Measurements from ENCODE around the gene PSTPIP1. TPM values are rescaled to one million over a fixed set of nuclear protein-coding genes. Genes with fewer than 3 reads are reported as not detected.

The PSTPIP1 gene
- total and polyA plus RNA-seq, 2 of the 13 experiments (the other 11 are each of a cell fraction or from before 2014, with no cell fraction given) = 4.4 to 8.7 TPM

DNA sequence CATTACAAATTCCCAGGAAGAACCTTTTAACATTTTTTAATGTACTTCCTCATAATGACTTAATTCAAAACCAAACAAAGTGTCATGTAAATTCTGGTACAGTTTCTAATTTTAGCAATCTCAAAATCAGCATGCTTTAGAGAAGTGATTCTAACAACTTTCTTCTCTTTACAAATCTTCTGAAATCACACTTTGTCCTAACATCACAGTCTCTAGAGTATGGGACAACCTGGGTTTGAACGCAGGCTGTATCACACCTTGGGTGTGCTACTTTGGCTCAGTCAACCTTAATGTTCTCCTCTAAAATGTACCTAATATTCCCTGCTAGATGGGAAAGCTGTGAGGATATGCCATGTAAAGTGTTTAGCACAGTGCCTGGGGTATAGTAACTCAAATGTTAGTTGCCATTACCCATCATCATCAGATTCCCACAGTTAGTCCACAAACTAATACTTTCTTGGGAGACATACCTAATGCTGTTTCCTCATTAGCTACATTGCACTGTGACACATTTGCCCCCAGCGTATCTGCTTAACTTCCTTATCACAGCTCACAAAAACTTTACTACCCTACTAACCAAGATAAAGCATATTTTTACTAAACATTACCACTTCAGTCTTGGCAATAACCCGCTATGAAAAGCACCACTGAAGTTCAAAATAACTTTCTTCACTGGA is 72.9 kb downstream of the PSTPIP1 start:
- Histone ChIP-seq H3K4me2 (ENCODE audit: low read depth, low read length) (0 out of 2 replicates have a peak overlapping the region, but pooled peaks have one; percentile 16), H3K79me2 (ENCODE audit: insufficient read depth, low read length) (peaks cover 49% of the 10 kb centered on the region), H3K4me3 (replicated peaks in 1 of 3; ENCODE audit: insufficient read depth in 1 of 3, low read depth in 2 of 3, low read length in 3 of 3) (no peak overlapping the region), H3K9me3 (ENCODE audit: low read length) (no peaks in the 10 kb centered on the region), H2AFZ (ENCODE audit: low read length) (no peak overlapping the region), H3K4me1 (ENCODE audit: insufficient read depth, low read length) (peaks cover 63% of the 10 kb centered on the region), H4K20me1 (ENCODE audit: insufficient read depth, low read length) (peaks cover 11% of the 10 kb centered on the region), H3K27ac (ENCODE audit: extremely low read length, insufficient read depth, low read length) (no peak overlapping the region), H3K36me3 (replicated peaks in 1 of 2; ENCODE audit: control insufficient read depth in 1 of 2, insufficient read depth in 2 of 2, low read length in 2 of 2) (no peaks in the 10 kb centered on the region; a peak in 1 of 5 replicates), H3K27me3 (ENCODE audit: control insufficient read depth in 1 of 2, insufficient read depth in 2 of 2, low read length in 2 of 2) (0 out of 5 replicates have a peak, but pooled peaks cover 0 to 6% of the 10 kb centered on the region in 2 experiments), H3K9ac (ENCODE audit: insufficient read depth, low read depth, low read length) (no peak overlapping the region)
- TF ChIP-seq RBFOX2 (IDR thresholded peaks at IDR 0.05; ENCODE audit: low read depth, low read length) = 0 out of 2 replicates have a peak, but pooled peaks have one; percentile 12
- TF ChIP-seq, protein P1, sequence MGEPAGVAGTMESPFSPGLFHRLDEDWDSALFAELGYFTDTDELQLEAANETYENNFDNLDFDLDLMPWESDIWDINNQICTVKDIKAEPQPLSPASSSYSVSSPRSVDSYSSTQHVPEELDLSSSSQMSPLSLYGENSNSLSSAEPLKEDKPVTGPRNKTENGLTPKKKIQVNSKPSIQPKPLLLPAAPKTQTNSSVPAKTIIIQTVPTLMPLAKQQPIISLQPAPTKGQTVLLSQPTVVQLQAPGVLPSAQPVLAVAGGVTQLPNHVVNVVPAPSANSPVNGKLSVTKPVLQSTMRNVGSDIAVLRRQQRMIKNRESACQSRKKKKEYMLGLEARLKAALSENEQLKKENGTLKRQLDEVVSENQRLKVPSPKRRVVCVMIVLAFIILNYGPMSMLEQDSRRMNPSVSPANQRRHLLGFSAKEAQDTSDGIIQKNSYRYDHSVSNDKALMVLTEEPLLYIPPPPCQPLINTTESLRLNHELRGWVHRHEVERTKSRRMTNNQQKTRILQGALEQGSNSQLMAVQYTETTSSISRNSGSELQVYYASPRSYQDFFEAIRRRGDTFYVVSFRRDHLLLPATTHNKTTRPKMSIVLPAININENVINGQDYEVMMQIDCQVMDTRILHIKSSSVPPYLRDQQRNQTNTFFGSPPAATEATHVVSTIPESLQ (CRISPR knock-in tag; conservative IDR thresholded peaks at IDR 0.05) = no peak
- FAIRE-seq (no peak), ATAC-seq (no peak), DNase-seq (ENCODE audit: low spot score) (no peak)
- 89% methylated on average over 3 of the region's 3 CpGs for WGBS (ENCODE audit: low lambda C conversion rate)
- BruUV-seq (replicated peaks) = no TSS peak
- in situ Hi-C loops (cut with HindIII; ENCODE audit: extremely low pct_ligation_motif_present, low pct_unique_long_range_greater_than_20kb) (no loop called here), intact Hi-C loops (cut with micrococcal nuclease; ENCODE audit: unreplicated experiment) (no loop called here)
- ChIA-PET CTCF (ENCODE audit: low intra/inter-chr PET ratio, low total read pairs) (no interaction called here), POLR2A (interaction anchor here (0.8 to 1.0 kb wide), 2 partner anchors 36 to 136 kb away, joined by 3 read pairs; partner anchors contain the start of gene RCN2)

DNA sequence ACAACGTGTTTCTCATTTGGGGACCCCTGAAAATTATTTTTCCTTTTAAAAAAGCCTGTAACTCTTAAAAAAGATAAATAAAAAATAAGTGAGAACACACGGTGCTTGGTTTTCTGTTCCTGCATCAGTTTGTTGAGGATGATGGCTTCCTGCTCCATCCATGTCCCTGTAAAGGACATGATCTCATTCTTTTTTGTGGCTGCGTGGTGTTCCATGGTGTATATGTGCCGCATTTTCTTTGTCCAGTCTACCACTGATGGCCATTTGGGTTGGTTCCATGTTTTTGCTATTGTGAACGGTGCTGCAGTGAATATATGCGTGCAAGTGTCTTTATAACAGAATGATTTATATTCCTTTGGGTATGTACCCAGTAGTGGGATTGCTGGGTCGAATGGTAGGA is 73.7 kb downstream of the PSTPIP1 start:
- intact Hi-C loops (cut with micrococcal nuclease; ENCODE audit: unreplicated experiment) = no loop called here
- POLR2A ChIA-PET = no interaction called here

More for the DNA sequence above, 73.7 kb downstream of the PSTPIP1 start:
- Histone ChIP-seq H3K27me3 (ENCODE audit: control insufficient read depth in 1 of 2, insufficient read depth in 2 of 2, low read length in 2 of 2) (peaks cover 0 to 7% of the 10 kb centered on the region in 2 experiments; a peak in 1 of 5 replicates), H3K36me3 (replicated peaks in 1 of 2; ENCODE audit: control insufficient read depth in 1 of 2, insufficient read depth in 2 of 2, low read length in 2 of 2) (no peaks in the 10 kb centered on the region; a peak in 1 of 5 replicates), H3K79me2 (ENCODE audit: insufficient read depth, low read length) (peaks cover 45% of the 10 kb centered on the region), H3K9ac (ENCODE audit: insufficient read depth, low read depth, low read length) (no peak overlapping the region), H2AFZ (ENCODE audit: low read length) (no peak overlapping the region), H3K4me3 (replicated peaks in 1 of 3; ENCODE audit: insufficient read depth in 1 of 3, low read depth in 2 of 3, low read length in 3 of 3) (no peak overlapping the region), H3K4me2 (ENCODE audit: low read depth, low read length) (no peak overlapping the region), H3K4me1 (ENCODE audit: insufficient read depth, low read length) (peaks cover 61% of the 10 kb centered on the region), H4K20me1 (ENCODE audit: insufficient read depth, low read length) (peaks cover 11% of the 10 kb centered on the region), H3K27ac (ENCODE audit: extremely low read length, insufficient read depth, low read length) (no peak overlapping the region), H3K9me3 (ENCODE audit: low read length) (no peaks in the 10 kb centered on the region)
- CTCF ChIA-PET (ENCODE audit: low intra/inter-chr PET ratio, low total read pairs) = no interaction called here
- no peak for TF ChIP-seq ZNF329 (CRISPR knock-in tag; IDR thresholded peaks at IDR 0.05; ENCODE audit: low read depth)
- TF ChIP-seq, protein P2, sequence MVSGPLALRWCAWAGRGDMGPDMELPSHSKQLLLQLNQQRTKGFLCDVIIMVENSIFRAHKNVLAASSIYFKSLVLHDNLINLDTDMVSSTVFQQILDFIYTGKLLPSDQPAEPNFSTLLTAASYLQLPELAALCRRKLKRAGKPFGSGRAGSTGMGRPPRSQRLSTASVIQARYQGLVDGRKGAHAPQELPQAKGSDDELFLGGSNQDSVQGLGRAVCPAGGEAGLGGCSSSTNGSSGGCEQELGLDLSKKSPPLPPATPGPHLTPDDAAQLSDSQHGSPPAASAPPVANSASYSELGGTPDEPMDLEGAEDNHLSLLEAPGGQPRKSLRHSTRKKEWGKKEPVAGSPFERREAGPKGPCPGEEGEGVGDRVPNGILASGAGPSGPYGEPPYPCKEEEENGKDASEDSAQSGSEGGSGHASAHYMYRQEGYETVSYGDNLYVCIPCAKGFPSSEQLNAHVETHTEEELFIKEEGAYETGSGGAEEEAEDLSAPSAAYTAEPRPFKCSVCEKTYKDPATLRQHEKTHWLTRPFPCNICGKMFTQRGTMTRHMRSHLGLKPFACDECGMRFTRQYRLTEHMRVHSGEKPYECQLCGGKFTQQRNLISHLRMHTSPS (CRISPR knock-in tag; IDR thresholded peaks at IDR 0.05; ENCODE audit: low read depth) = no peak
- no peak for TF ChIP-seq TP53 (CRISPR knock-in tag; conservative IDR thresholded peaks at IDR 0.05)
- TF ChIP-seq CHD2 (IDR thresholded peaks at IDR 0.05; ENCODE audit: low read depth, low read length) = no peak
- TF ChIP-seq SMC3 (IDR thresholded peaks at IDR 0.05; ENCODE audit: low read length) = no peak
- no peak for TF ChIP-seq CCAR2 (optimal IDR thresholded peaks at IDR 0.05; ENCODE audit: low read depth, low read length)
- TF ChIP-seq, protein P3, sequence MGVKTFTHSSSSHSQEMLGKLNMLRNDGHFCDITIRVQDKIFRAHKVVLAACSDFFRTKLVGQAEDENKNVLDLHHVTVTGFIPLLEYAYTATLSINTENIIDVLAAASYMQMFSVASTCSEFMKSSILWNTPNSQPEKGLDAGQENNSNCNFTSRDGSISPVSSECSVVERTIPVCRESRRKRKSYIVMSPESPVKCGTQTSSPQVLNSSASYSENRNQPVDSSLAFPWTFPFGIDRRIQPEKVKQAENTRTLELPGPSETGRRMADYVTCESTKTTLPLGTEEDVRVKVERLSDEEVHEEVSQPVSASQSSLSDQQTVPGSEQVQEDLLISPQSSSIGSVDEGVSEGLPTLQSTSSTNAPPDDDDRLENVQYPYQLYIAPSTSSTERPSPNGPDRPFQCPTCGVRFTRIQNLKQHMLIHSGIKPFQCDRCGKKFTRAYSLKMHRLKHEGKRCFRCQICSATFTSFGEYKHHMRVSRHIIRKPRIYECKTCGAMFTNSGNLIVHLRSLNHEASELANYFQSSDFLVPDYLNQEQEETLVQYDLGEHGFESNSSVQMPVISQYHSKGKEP (CRISPR knock-in tag; IDR thresholded peaks at IDR 0.05) = no peak
- 98% methylated on average over 7 of the region's 7 CpGs for WGBS (ENCODE audit: low lambda C conversion rate)
- DNase-seq (ENCODE audit: low spot score) (no peak), FAIRE-seq (no peak), ATAC-seq (no peak)
- in situ Hi-C loops (cut with HindIII; ENCODE audit: extremely low pct_ligation_motif_present, low pct_unique_long_range_greater_than_20kb) = no loop called here
- no TSS peak for BruUV-seq (replicated peaks)

All from HepG2 (cell line).